ENCODE results near the gene FAM180B.

The FAM180B gene

GRCh38 chr11:47564933-47565339, 21.5 kb upstream of the FAM180B start:
- Histone ChIP-seq H3K4me3 (ENCODE audit: low read depth, low read length) (peak overlapping the region; percentile 80), H3K27ac (ENCODE audit: extremely low read depth, low read depth, low read length) (peak overlapping the region; percentile 93), H3K36me3 (ENCODE audit: control insufficient read depth in 2 of 2, insufficient read depth in 1 of 2, low read length in 2 of 2) (peaks cover 7 to 17% of the 10 kb centered on the region in 2 experiments; a peak in 2 of 3 replicates), H3K4me1 (ENCODE audit: control insufficient read depth, insufficient read depth, low read length) (no peaks in the 10 kb centered on the region), H3K9me3 (ENCODE audit: control insufficient read depth, insufficient read depth, low read depth, low read length) (no peaks in the 10 kb centered on the region)
- TF ChIP-seq BCL11B (tag by site-specific recombination; IDR thresholded peaks at IDR 0.05; ENCODE audit: low read depth) (peak; percentile 42; the same call in 1 of the 2 replicates), CTCF (tag by site-specific recombination; IDR thresholded peaks at IDR 0.05) (no peak), ZNF670 (tag by site-specific recombination; IDR thresholded peaks at IDR 0.05; ENCODE audit: low read depth) (no peak), ZNF335 (tag by site-specific recombination; conservative IDR thresholded peaks at IDR 0.05) (peak; percentile 82), ZEB2 (tag by site-specific recombination; IDR thresholded peaks at IDR 0.05) (peak; percentile 37; the same call in 1 of the 2 replicates), ZNF692 (tag by site-specific recombination; IDR thresholded peaks at IDR 0.05) (0 out of 2 replicates have a peak, but pooled peaks have one; percentile 74), KLF17 (tag by site-specific recombination; IDR thresholded peaks at IDR 0.05) (0 out of 2 replicates have a peak, but pooled peaks have one; percentile 30), ZNF302 (tag by site-specific recombination; IDR thresholded peaks at IDR 0.05; ENCODE audit: low read depth) (no peak), ZBTB10 (tag by site-specific recombination; IDR thresholded peaks at IDR 0.05) (peak; percentile 28; the same call in 1 of the 2 replicates), PATZ1 (tag by site-specific recombination; IDR thresholded peaks at IDR 0.05) (peak; percentile 69)
- CTCF ChIA-PET = interaction anchor here (0.7 to 4.1 kb wide), 5 partner anchors 12 to 350 kb away, joined by 3 to 16 read pairs (median 4); partner anchors contain the start of genes CELF1 and DDB2
- POLR2A ChIA-PET = interaction anchor here (0.6 to 5.0 kb wide), 4 partner anchors 12 to 283 kb away, joined by 3 to 31 read pairs (median 9); partner anchors contain the start of genes CELF1, KBTBD4, NDUFS3 and NUP160

GRCh38 chr11:47565340-47566148, 20.9 kb upstream of the FAM180B start, which contains the start of gene PTPMT1:
Gene PTPMT1, plus strand, starts transcription at chr11:47565599. Its CDS starts 24 bp downstream, at chr11:47565623.
- CTCF ChIA-PET = interaction anchor here (0.6 to 4.1 kb wide), 4 partner anchors 9 to 96 kb away, joined by 3 to 16 read pairs (median 7); partner anchors contain the start of gene CELF1
- POLR2A ChIA-PET = interaction anchor here (0.5 to 5.0 kb wide), 5 partner anchors 13 to 153 kb away, joined by 3 to 31 read pairs (median 4); partner anchors contain the start of genes CELF1, KBTBD4 and NDUFS3
- H3K36me3 ChIP-seq (ENCODE audit: control insufficient read depth in 2 of 2, insufficient read depth in 1 of 2, low read length in 2 of 2) = peaks cover 10 to 23% of the 10 kb centered on the region in 2 experiments; a peak in 2 of 3 replicates
- no peaks in the 10 kb centered on the region for H3K9me3 ChIP-seq (ENCODE audit: control insufficient read depth, insufficient read depth, low read depth, low read length)
- H3K27ac ChIP-seq (ENCODE audit: extremely low read depth, low read depth, low read length) = peak within 1 kb of the TSS; percentile 93
- H3K4me1 ChIP-seq (ENCODE audit: control insufficient read depth, insufficient read depth, low read length) = no peaks in the 10 kb centered on the region
- peak within 1 kb of the TSS; percentile 80 for H3K4me3 ChIP-seq (ENCODE audit: low read depth, low read length)
- no peak for TF ChIP-seq ZNF133 (tag by site-specific recombination; IDR thresholded peaks at IDR 0.05)
- TF ChIP-seq GLIS1 (tag by site-specific recombination; IDR thresholded peaks at IDR 0.05) = peak; percentile 80
- peak; percentile 77 for TF ChIP-seq ZBTB26 (tag by site-specific recombination; optimal IDR thresholded peaks at IDR 0.05)
- TF ChIP-seq ZNF776 (tag by site-specific recombination; IDR thresholded peaks at IDR 0.05; ENCODE audit: borderline replicate concordance) = no peak
- TF ChIP-seq KLF10 (tag by site-specific recombination; IDR thresholded peaks at IDR 0.05) = peak; percentile 33; the same call in 1 of the 2 replicates
- no peak for TF ChIP-seq ZNF501 (tag by site-specific recombination; IDR thresholded peaks at IDR 0.05)
- TF ChIP-seq ZNF747 (tag by site-specific recombination; IDR thresholded peaks at IDR 0.05) = no peak
- no peak; the same call in 1 of the 2 replicates for TF ChIP-seq SP7 (tag by site-specific recombination; IDR thresholded peaks at IDR 0.05)
- no peak for TF ChIP-seq ZNF23 (tag by site-specific recombination; IDR thresholded peaks at IDR 0.05; ENCODE audit: borderline replicate concordance)
- TF ChIP-seq ZBTB6 (tag by site-specific recombination; IDR thresholded peaks at IDR 0.05) = no peak

Measured in HEK293 (cell line).